Fibroblast of lung (primary cell): ENCODE measurements around the gene ESR2. TPM values are rescaled to one million over a fixed set of nuclear protein-coding genes. Genes with fewer than 3 reads are reported as not detected.
A peak's percentile ranks its signal among the peaks of the same experiment; 100 is the strongest.
"Not testable (repeated sequence)": the region's sequence is repeated elsewhere in the genome, so short reads cannot be mapped to it uniquely, and the experiment has no call there.

Experiments used
- DNase-seq, 2 donors: peaks; one replicate each; pipeline versions ENCODE4 v3.0.0 to v3.0.0-alpha.2; 2010; ENCODE audit warnings: low read depth in 2 of 2
- H2AFZ ChIP-seq: 2 replicates; pipeline ENCODE4 v1.5.1; 2012; ENCODE audit warnings: low read length, control low read depth, inconsistent platforms
- H3K27ac ChIP-seq: 2 replicates; pipeline ENCODE4 v1.5.1; 2011; ENCODE audit warnings: low read length, control low read depth; ENCODE audit not compliant: insufficient read depth
- H3K27me3 ChIP-seq: 2 replicates; pipeline ENCODE4 v1.5.1; 2011; ENCODE audit warnings: mild to moderate bottlenecking, low read length; ENCODE audit not compliant: control insufficient read depth, insufficient read depth
- H3K36me3 ChIP-seq: 2 replicates; pipeline ENCODE4 v1.5.1; 2011; ENCODE audit warnings: low read length; ENCODE audit not compliant: control insufficient read depth, insufficient read depth
- H3K4me1 ChIP-seq: 2 replicates; pipeline ENCODE4 v1.5.1; 2011; ENCODE audit warnings: low read length; ENCODE audit not compliant: control insufficient read depth, insufficient read depth; ENCODE audit errors: extremely low read depth
- H3K4me2 ChIP-seq: 2 replicates; pipeline ENCODE4 v1.5.1; 2011; ENCODE audit warnings: low read length, control low read depth; ENCODE audit not compliant: insufficient read depth; ENCODE audit errors: extremely low read depth
- H3K4me3 ChIP-seq, 4 experiments: fragments of 200-600 bp in 1 of 4; sonication (generic) in 1 of 4; replicated peaks in 1 of 4; 2 replicates each; pipeline ENCODE4 v1.5.1; 2011 to 2016; ENCODE audit warnings: low read length in 4 of 4, low read depth in 3 of 4, mild to moderate bottlenecking in 3 of 4, control low read depth in 2 of 4, inconsistent platforms in 1 of 4, mixed read lengths in 1 of 4; ENCODE audit not compliant: insufficient read depth in 1 of 4; ENCODE audit errors: control extremely low read depth in 1 of 4
- H3K79me2 ChIP-seq: 2 replicates; pipeline ENCODE4 v1.5.1; 2012; ENCODE audit warnings: mild to moderate bottlenecking, low read length, inconsistent platforms; ENCODE audit not compliant: control insufficient read depth, insufficient read depth
- H3K9ac ChIP-seq: 2 replicates; pipeline ENCODE4 v1.5.1; 2011; ENCODE audit warnings: mild to moderate bottlenecking, low read length, control low read depth; ENCODE audit not compliant: insufficient read depth
- H3K9me3 ChIP-seq: 2 replicates; pipeline ENCODE4 v1.5.1; 2012; ENCODE audit warnings: low read depth, low read length; ENCODE audit not compliant: control insufficient read depth, insufficient read depth
- H4K20me1 ChIP-seq: 2 replicates; pipeline ENCODE4 v1.5.1; 2011; ENCODE audit warnings: low read length; ENCODE audit not compliant: control insufficient read depth, insufficient read depth; ENCODE audit errors: extremely low read depth
- EZH2 ChIP-seq: IDR thresholded peaks from 2 replicates; pipeline ENCODE4 v1.5.1; 2012; ENCODE audit warnings: low read length, control low read depth, mild to moderate bottlenecking; ENCODE audit errors: missing control alignments
- polyA plus RNA-seq, 2 donors: library from polyadenylated mRNA; depleted of rRNA in 1 of 2; stranded (reverse) in 1 of 2; unstranded in 1 of 2; fragments of >200 nt; gene quantifications; 2 replicates each; pipeline ENCODE4 v1.2.1, GENCODE V29; 2011 to 2012; ENCODE audit warnings: missing spikeins in 1 of 2
- total RNA-seq: library from RNA; depleted of rRNA; stranded (reverse); fragments of >200 nt; gene quantifications from 2 replicates; pipeline ENCODE4 v1.2.1, GENCODE V29; 2014
- TF ChIP-seq, protein P1 (sequence below), 2 donors: IDR thresholded peaks in 1 of 2; conservative IDR thresholded peaks in 1 of 2; 1 replicate in 1 of 2; 2 replicates in 1 of 2; pipeline ENCODE4 v1.5.1; 2011 to 2012; ENCODE audit warnings: low read length in 2 of 2, control low read depth in 1 of 2, inconsistent platforms in 1 of 2, low read depth in 1 of 2, mild to moderate bottlenecking in 1 of 2

Gene ESR2
- total and polyA plus RNA-seq, 2 donors (not counting 1 experiment from before 2014, with no cell fraction given) = 0.02 to 0.66 TPM

GRCh38 chr14:64213853-64214570 lies 80.2 kb downstream of the ESR2 start:
- Histone ChIP-seq H3K4me2 (no peak overlapping the region), H3K27ac (no peak overlapping the region), H3K9ac (no peak overlapping the region), H3K27me3 (no peaks in the 10 kb centered on the region), H3K36me3 (no peaks in the 10 kb centered on the region), H3K79me2 (no peaks in the 10 kb centered on the region), H3K9me3 (no peaks in the 10 kb centered on the region), H4K20me1 (no peaks in the 10 kb centered on the region), H3K4me3 (no peak overlapping the region), H3K4me1 (peaks cover 5% of the 10 kb centered on the region), H2AFZ (no peak overlapping the region)
- no peak for DNase-seq
- no peak for TF ChIP-seq EZH2
- TF ChIP-seq, protein P1, sequence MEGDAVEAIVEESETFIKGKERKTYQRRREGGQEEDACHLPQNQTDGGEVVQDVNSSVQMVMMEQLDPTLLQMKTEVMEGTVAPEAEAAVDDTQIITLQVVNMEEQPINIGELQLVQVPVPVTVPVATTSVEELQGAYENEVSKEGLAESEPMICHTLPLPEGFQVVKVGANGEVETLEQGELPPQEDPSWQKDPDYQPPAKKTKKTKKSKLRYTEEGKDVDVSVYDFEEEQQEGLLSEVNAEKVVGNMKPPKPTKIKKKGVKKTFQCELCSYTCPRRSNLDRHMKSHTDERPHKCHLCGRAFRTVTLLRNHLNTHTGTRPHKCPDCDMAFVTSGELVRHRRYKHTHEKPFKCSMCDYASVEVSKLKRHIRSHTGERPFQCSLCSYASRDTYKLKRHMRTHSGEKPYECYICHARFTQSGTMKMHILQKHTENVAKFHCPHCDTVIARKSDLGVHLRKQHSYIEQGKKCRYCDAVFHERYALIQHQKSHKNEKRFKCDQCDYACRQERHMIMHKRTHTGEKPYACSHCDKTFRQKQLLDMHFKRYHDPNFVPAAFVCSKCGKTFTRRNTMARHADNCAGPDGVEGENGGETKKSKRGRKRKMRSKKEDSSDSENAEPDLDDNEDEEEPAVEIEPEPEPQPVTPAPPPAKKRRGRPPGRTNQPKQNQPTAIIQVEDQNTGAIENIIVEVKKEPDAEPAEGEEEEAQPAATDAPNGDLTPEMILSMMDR (conservative IDR thresholded peaks at IDR 0.05 in 1 of 2, IDR thresholded peaks at IDR 0.05 in 1 of 2; ENCODE audit: low read depth in 1 of 2, low read length in 2 of 2) = no peak

- no peak for TF ChIP-seq EZH2
- TF ChIP-seq, protein P1 (conservative IDR thresholded peaks at IDR 0.05 in 1 of 2, IDR thresholded peaks at IDR 0.05 in 1 of 2; ENCODE audit: low read depth in 1 of 2, low read length in 2 of 2) = no peak
- H3K4me3 ChIP-seq = no peak overlapping the region
- peaks cover 5% of the 10 kb centered on the region for H3K4me1 ChIP-seq
- H3K27me3 ChIP-seq = no peaks in the 10 kb centered on the region
- no peaks in the 10 kb centered on the region for H4K20me1 ChIP-seq
- no peaks in the 10 kb centered on the region for H3K9me3 ChIP-seq
- no peak overlapping the region for H3K9ac ChIP-seq
- H3K36me3 ChIP-seq = no peaks in the 10 kb centered on the region
- no peak overlapping the region for H2AFZ ChIP-seq
- no peaks in the 10 kb centered on the region for H3K79me2 ChIP-seq
- DNase-seq = peak in 1 of 2 donors; percentile 45
- H3K4me2 ChIP-seq = no peak overlapping the region
- no peak overlapping the region for H3K27ac ChIP-seq
These were observed 81.1 kb downstream of the ESR2 start for GRCh38 chr14:64213086-64213485.

DNA sequence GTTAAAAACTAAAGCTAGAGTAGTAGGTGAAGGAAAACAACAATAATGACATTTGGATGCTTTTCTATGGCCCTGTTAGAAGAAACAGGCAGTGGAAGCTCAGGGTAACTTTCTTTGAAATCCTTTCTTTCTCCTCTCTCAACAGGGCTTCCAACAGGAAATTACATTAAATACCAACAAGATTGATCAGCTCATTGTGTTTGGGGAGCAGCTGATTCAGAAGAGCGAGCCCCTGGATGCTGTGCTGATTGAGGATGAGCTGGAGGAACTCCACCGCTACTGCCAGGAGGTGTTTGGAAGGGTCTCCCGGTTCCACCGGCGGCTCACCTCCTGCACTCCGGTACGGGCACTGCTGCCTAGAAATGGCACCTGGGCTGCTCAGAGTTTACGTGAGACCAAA lies 81.5 kb downstream of the ESR2 start:
- H2AFZ ChIP-seq = no peak overlapping the region
- TF ChIP-seq, protein P1 (conservative IDR thresholded peaks at IDR 0.05 in 1 of 2, IDR thresholded peaks at IDR 0.05 in 1 of 2; ENCODE audit: low read depth in 1 of 2, low read length in 2 of 2) = no peak
- TF ChIP-seq EZH2 = no peak
- DNase-seq = no peak

DNA sequence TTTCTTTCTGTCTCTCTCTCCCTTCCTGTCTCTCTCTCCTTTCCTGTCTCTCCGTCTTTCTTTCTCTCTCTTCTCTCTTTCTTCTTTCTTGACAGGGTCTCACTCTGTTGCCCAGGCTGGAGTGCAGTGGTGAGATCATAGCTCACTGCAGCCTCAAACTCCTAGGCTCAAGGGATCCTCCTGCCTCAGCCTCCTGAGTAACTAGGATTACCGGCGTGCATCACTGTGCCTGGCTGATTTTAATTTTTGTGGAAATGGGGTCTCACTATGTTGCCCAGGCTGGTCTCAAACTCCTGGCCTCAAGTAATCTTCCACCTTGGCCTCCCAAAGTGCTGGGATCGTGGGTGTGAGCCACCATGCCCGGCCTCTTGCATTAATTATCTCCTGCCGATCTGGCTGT lies 83.3 kb downstream of the ESR2 start:
- H3K9ac ChIP-seq, H3K9me3 ChIP-seq, DNase-seq, H3K27ac ChIP-seq, H3K36me3 ChIP-seq, H3K4me2 ChIP-seq, H3K79me2 ChIP-seq, H3K4me3 ChIP-seq, H2AFZ ChIP-seq, H4K20me1 ChIP-seq, H3K4me1 ChIP-seq, H3K27me3 ChIP-seq: not testable (repeated sequence)

More for the DNA sequence above, 81.5 kb downstream of the ESR2 start:
- Histone ChIP-seq H3K4me2 (no peak overlapping the region), H3K27ac (no peak overlapping the region), H3K4me3 (no peak overlapping the region), H3K9me3 (no peaks in the 10 kb centered on the region), H3K4me1 (peaks cover 5% of the 10 kb centered on the region), H3K36me3 (no peaks in the 10 kb centered on the region), H3K79me2 (no peaks in the 10 kb centered on the region), H3K27me3 (no peaks in the 10 kb centered on the region), H3K9ac (no peak overlapping the region), H4K20me1 (no peaks in the 10 kb centered on the region)
